ENCODE measurements around the gene MYO18B. TPM values are rescaled to one million over a fixed set of nuclear protein-coding genes. Genes with fewer than 3 reads are reported as not detected.
A peak's percentile ranks its signal among the peaks of the same experiment; 100 is the strongest.

The MYO18B gene
- total and polyA plus RNA-seq, 2 of the 4 experiments (the other 2 are of a cell fraction), result under 0.01 TPM; not detected in 1

DNA sequence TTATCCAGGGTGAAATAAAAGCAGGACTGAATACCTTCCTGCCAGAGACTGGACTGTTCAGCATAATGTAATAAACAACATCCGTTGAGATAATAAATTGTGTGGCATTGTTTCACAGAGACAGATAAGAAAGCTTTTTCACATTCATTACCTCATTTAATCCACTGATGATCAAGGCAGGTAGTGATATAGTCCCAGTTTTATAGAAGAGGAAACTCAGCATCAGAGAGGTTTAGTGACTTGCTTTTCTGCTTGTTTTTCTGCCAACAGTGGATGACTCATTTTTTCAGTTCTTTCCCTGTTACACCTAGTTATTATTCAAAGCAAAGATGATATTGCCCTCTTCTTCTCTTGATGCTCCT lies 4.0 kb downstream of the MYO18B start:
- peak; percentile 43 for DNase-seq
- no peak overlapping the region for H3K27ac ChIP-seq (ENCODE audit: insufficient read depth, low read length)

More for the DNA sequence above, 4.0 kb downstream of the MYO18B start:
- no peak overlapping the region for H2BK20ac ChIP-seq (ENCODE audit: low read depth, low read length)
- H3K23ac ChIP-seq (ENCODE audit: low read depth, low read length), result no peak overlapping the region
- no peak overlapping the region for H3K14ac ChIP-seq (replicated peaks; ENCODE audit: low read depth, low read length)
- no peaks in the 10 kb centered on the region for H4K20me1 ChIP-seq (ENCODE audit: insufficient read depth, low read length)
- H3K4me3 ChIP-seq (ENCODE audit: insufficient read depth, low read depth, low read length), result no peak overlapping the region
- peaks cover 4% of the 10 kb centered on the region for H3K4me1 ChIP-seq (ENCODE audit: control insufficient read depth, insufficient read depth, low read length)
- no peaks in the 10 kb centered on the region for H3K79me1 ChIP-seq (ENCODE audit: low read depth in 1 of 2, low read length in 2 of 2)
- CTCF ChIA-PET, result no interaction called here
- no peak overlapping the region for H4K5ac ChIP-seq (ENCODE audit: low read depth, low read length)
- H2AK9ac ChIP-seq (replicated peaks; ENCODE audit: low read depth, low read length, poor library complexity), result no peak overlapping the region
- H4K8ac ChIP-seq (ENCODE audit: low read depth in 2 of 2, low read length in 2 of 2), result no peak overlapping the region
- no peaks in the 10 kb centered on the region; the same call in 1 of the 2 replicates for H3K9me1 ChIP-seq (ENCODE audit: insufficient read depth, low read length)
- H3K56ac ChIP-seq (ENCODE audit: extremely low read depth, insufficient read depth, low read length), result no peak overlapping the region
- no TSS peak for BruUV-seq (replicated peaks)
- intact Hi-C loops (cut with micrococcal nuclease) (no loop called here), in situ Hi-C loops (cut with MboI; ENCODE audit: low sequenced_read_pairs) (no loop called here), dilution Hi-C loops (cut with HindIII; ENCODE audit: low sequenced_read_pairs, unreplicated experiment) (no loop called here)
- no CpG with 5 or more reads among the region's 1 CpG for WGBS, 2 experiments (ENCODE audit: extremely low coverage in 2 of 2, insufficient read length in 1 of 2)
- no peak overlapping the region for H3K18ac ChIP-seq (ENCODE audit: low read depth, low read length)
- H2AFZ ChIP-seq (replicated peaks; ENCODE audit: low read length, poor library complexity), result no peak overlapping the region
- TF ChIP-seq, protein P1, sequence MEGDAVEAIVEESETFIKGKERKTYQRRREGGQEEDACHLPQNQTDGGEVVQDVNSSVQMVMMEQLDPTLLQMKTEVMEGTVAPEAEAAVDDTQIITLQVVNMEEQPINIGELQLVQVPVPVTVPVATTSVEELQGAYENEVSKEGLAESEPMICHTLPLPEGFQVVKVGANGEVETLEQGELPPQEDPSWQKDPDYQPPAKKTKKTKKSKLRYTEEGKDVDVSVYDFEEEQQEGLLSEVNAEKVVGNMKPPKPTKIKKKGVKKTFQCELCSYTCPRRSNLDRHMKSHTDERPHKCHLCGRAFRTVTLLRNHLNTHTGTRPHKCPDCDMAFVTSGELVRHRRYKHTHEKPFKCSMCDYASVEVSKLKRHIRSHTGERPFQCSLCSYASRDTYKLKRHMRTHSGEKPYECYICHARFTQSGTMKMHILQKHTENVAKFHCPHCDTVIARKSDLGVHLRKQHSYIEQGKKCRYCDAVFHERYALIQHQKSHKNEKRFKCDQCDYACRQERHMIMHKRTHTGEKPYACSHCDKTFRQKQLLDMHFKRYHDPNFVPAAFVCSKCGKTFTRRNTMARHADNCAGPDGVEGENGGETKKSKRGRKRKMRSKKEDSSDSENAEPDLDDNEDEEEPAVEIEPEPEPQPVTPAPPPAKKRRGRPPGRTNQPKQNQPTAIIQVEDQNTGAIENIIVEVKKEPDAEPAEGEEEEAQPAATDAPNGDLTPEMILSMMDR (conservative IDR thresholded peaks at IDR 0.05; ENCODE audit: low read depth, low read length), result no peak
- no peak for TF ChIP-seq SMC3 (IDR thresholded peaks at IDR 0.05; ENCODE audit: low read depth, low read length)
- TF ChIP-seq POLR2A (IDR thresholded peaks at IDR 0.05; ENCODE audit: low read depth, low read length), result no peak
- TF ChIP-seq RAD21 (IDR thresholded peaks at IDR 0.05; ENCODE audit: low read length), result no peak
- no peak for TF ChIP-seq RFX5 (IDR thresholded peaks at IDR 0.05; ENCODE audit: low read depth, low read length)
- no peak for TF ChIP-seq MXI1 (IDR thresholded peaks at IDR 0.05; ENCODE audit: borderline replicate concordance, low read depth, low read length)
- TF ChIP-seq FOS (IDR thresholded peaks at IDR 0.05; ENCODE audit: low read depth, low read length), result no peak
- TF ChIP-seq, protein P2, sequence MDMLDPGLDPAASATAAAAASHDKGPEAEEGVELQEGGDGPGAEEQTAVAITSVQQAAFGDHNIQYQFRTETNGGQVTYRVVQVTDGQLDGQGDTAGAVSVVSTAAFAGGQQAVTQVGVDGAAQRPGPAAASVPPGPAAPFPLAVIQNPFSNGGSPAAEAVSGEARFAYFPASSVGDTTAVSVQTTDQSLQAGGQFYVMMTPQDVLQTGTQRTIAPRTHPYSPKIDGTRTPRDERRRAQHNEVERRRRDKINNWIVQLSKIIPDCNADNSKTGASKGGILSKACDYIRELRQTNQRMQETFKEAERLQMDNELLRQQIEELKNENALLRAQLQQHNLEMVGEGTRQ (IDR thresholded peaks at IDR 0.05; ENCODE audit: low read depth, low read length), result no peak
- TF ChIP-seq MAFK (IDR thresholded peaks at IDR 0.05; ENCODE audit: low read depth, low read length), result no peak
- no peaks in the 10 kb centered on the region for H3K27me3 ChIP-seq (ENCODE audit: control insufficient read depth, insufficient read depth, low read length)
- no peak overlapping the region for H2BK15ac ChIP-seq (ENCODE audit: low read depth, low read length)
- no peak overlapping the region; the same call in 1 of the 2 replicates for H2AK5ac ChIP-seq (ENCODE audit: low read depth, low read length)
- H3K4ac ChIP-seq (ENCODE audit: low read depth, low read length), result no peak overlapping the region
- no peak overlapping the region for H2BK5ac ChIP-seq (ENCODE audit: low read depth, low read length, poor library complexity, severe bottlenecking)
- H2BK120ac ChIP-seq (ENCODE audit: low read depth, low read length), result peak overlapping the region; percentile 19; the same call in 1 of the 2 replicates
- H3K36me3 ChIP-seq (ENCODE audit: control insufficient read depth, insufficient read depth, low read length), result no peaks in the 10 kb centered on the region
- ATAC-seq (ENCODE audit: low read depth), result no peak
- H4K91ac ChIP-seq (ENCODE audit: insufficient read depth, low read depth, low read length), result no peak overlapping the region
- H3K4me2 ChIP-seq (ENCODE audit: low read depth, low read length), result no peak overlapping the region
- no peak overlapping the region for H3K9ac ChIP-seq (ENCODE audit: low read depth, low read length)
- POLR2A ChIA-PET (ENCODE audit: unreplicated experiment), result no interaction called here
- H3K9me3 ChIP-seq (ENCODE audit: control insufficient read depth, insufficient read depth, low read length), result no peaks in the 10 kb centered on the region
